CD4-positive, alpha-beta T cell treated with Interleukin-15 for 4 hours (primary cell): Measurements from ENCODE around the gene GRK5.

Source experiments
- DNase-seq: peaks from one replicate; pipeline ENCODE4 v3.0.0-alpha.2; 2020; ENCODE audit warnings: low spot score

Gene GRK5

DNA sequence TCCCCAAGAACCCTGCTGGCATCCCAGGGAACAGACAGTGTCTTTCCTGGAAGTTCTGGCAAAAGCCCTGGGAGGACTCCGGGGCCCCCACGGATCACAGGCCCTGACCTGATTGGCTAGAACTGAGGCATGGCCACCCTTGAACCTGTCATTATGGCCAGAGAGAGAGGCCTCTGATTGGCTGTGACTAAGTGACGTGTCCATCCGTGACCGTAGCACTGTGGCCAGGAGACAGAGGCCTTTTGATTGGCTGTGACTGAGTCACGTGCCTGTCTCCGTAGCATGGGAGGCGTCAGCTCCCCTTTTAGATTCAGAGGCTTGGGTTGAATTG, 171.3 kb downstream of the GRK5 start:
- DNase-seq: no peak

DNA sequence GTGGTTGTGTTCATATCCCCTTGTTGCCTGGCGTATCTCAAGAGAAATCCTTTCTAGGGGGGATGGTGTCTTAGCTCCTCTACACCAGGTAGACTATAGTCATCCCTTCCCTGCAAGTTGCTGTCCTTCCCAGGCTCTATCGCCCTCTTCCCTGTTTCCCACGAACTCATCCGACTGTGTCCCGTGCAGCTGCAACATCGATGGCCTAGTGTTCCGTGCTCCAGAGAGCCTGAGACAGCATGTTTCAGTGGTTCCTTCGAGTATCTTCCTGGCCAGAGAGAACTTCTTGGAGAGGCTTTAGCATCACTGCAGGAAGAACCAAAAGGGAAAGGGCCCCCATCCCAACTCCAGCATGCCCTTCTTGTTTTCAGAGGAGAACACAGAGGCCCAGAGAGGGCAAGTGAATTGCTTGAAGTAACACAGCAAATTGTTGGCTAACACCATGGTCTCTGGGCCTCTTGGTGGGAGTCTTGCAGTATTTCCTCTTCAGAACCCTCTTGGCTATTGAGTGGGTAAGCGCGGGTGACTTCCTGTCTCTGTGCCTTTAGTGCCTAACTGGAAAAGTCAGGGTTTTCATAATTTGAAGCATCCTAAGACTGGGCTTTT, 172.2 kb downstream of the GRK5 start:
- no peak for DNase-seq

- DNase-seq: no peak
Observed at GRCh38 chr10:119383174-119383856, 175.9 kb downstream of the GRK5 start.

GRCh38 chr10:119384127-119384526, 176.8 kb downstream of the GRK5 start:
- DNase-seq: no peak

- no peak for DNase-seq
Observed at GRCh38 chr10:119386666-119387065, 179.3 kb downstream of the GRK5 start.

GRCh38 chr10:119388849-119389345, 181.5 kb downstream of the GRK5 start:
- no peak for DNase-seq

- DNase-seq: no peak
Observed at GRCh38 chr10:119391440-119392251, 184.3 kb downstream of the GRK5 start.

DNA sequence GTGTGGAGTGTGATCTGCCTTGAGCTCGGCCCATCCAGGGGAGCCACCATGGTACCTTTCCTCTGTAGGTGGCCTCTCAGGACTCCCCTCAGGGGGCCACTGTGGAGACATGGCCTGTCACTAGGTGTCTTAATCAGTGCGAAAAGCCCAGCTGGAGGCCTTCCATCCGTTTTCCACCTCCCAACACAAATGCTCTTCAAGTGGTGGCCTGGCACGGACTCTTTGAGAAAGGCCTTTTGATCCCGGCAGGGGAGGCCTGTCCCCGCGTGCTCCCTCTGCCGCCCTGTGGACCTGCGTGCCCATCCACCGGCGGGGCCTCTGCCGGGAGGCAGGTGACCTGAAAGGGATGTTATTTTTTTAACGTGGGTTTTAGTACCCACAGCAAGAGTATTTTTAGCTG, 185.6 kb downstream of the GRK5 start:
- DNase-seq: no peak

- no peak for DNase-seq
Observed at GRCh38 chr10:119393421-119393820, 186.1 kb downstream of the GRK5 start.

- no peak for DNase-seq
Observed at GRCh38 chr10:119393845-119394244, 186.5 kb downstream of the GRK5 start.

- no peak for DNase-seq
Observed at GRCh38 chr10:119394657-119395279, 187.4 kb downstream of the GRK5 start.

GRCh38 chr10:119395280-119396007, 188.1 kb downstream of the GRK5 start:
- DNase-seq: peak; percentile 2

DNA sequence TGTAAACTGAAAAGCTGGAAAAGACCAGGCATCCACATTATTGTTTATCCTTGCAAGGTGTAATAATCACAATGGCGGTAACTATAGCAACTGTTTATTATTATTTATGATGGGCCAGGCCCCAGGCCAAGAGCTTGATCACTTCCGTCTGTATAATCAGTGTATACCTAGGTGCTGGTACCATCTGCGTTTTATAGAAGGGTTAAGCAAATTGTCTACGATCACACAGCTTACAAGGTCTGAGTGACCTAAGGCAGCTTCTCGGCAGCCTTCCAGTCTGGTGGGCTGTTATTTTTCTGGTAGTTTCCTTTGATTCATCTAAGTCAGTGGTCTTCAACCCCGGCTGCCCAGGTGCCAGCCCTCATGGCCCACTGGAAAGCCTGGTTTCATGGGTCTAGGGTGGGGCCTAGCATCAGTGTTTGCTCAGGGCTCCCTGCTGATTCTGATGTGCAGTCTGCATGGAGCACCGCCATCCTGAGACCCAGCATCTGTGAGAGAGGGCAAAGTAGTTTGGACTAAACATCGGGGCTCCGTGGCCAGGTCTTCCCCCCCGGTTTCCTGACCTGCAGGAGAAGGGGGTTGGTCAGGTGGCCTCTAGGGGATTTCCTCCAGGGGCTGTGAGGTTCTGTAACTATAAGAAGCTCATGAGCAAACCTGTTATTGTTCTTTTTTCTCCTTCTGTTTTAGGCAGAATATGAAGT, 188.8 kb downstream of the GRK5 start:
- DNase-seq: no peak

DNA sequence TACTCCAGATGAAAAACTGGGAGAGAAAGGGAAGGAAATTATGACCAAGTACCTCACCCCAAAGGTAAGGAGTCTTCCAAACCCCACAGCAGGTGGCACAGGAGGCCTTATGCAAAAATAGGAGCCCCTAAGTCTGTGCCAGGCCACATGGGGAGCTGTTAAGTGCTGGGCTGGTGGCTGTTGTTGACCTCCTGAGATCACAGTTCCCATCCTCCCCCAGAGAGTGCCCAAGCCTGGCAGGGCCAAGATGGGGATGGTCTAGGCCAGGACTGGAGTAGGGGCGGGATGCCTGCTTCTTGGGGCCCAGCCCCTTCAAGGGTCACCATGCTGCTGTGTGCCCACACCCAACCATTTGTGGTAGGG, 189.3 kb downstream of the GRK5 start:
- DNase-seq: no peak

- no peak for DNase-seq
Observed at GRCh38 chr10:119397416-119397815, 190.0 kb downstream of the GRK5 start.

DNA sequence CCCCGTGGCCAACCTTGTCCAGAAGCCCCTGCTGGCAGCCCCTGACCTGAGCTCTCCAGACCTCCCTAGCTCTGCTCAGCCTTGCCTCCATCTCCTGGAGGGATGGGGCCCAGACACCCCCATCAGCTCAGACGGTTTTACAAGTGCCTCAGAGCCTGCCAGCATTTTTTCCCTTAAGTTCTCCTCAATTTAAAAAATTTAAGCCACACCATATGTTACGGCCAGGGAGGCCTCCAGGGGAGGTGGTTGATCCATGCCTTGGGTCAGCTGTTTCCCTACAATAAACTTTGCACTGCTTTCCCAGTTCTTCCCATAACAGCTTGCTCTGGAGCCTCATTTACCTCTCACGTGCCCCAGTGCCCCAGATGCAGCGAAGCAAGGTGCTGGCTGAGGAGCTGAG, 191.6 kb downstream of the GRK5 start:
- DNase-seq: no peak

DNA sequence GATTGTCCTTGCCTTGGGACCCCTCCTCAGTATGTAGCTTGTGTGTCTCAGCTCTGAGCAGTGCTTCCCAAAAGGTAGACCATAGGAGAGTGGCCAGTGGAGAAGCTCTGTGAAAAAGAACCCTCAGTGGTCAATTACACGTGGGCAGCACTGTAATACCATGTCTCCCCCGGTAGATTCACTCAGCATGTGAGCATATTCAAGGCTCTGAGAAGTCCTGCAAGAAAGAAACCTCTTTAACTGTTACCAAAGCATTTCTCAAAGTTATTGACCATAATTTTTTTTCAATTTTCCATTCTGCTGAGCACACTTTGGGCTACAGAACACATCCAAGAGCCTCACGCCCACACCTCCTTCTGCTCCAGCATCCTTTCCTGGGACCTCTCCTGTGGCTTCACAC, 192.1 kb downstream of the GRK5 start:
- no peak for DNase-seq

DNA sequence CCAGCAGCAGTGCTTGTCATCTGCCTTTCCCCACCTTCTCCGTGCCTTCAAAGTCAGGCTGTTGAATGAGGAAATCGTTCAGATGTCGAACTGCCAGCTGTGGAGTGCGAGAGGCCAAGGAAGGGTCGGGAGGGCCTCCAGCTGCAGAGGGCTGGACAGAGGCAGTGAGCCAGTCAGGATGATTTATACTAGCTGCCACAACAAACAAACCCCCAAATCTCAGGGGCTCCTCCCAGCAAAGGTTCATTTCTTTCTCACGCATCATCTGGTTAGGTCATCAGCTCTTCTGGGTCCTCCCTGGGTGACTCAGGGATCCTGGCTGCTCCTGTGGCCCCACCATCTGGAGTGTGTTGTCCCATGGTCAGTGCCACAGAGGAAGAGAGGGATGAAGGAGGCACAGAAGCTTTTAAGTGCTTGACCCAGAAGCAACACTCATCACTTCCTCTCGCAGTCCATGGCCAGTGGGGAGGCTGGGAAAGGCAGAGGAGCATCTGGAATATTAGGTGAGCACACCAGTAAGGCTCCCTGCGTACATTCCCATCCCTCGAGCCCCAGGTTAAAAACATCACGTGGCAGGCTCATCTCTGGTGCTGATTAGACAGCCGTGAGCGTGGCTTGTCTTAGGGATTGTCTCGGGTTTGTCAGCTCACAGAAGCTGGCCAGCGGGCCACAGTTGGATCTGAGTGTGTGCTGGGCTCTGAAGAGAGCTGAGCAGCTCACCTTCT, 194.5 kb downstream of the GRK5 start:
- DNase-seq: no peak

DNA sequence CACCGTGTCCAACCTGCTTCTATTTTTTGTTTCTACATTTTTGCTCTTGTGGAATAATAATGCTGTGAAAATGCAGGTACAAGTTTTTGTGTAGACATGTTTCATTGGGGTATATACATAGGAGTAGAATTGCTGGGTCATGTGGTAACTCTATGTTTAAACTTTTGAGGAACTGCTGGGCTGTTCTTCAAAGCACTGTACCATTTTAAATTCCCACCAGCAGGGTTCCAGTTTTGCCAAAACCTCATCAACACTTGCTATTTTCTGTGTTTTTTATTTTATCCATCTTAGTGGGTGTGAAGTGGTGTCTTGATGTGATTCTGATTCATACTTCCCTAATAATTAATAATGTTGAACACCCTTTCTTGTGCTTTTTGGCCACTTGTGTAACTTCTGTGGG, 196.6 kb downstream of the GRK5 start:
- DNase-seq: no peak

DNA sequence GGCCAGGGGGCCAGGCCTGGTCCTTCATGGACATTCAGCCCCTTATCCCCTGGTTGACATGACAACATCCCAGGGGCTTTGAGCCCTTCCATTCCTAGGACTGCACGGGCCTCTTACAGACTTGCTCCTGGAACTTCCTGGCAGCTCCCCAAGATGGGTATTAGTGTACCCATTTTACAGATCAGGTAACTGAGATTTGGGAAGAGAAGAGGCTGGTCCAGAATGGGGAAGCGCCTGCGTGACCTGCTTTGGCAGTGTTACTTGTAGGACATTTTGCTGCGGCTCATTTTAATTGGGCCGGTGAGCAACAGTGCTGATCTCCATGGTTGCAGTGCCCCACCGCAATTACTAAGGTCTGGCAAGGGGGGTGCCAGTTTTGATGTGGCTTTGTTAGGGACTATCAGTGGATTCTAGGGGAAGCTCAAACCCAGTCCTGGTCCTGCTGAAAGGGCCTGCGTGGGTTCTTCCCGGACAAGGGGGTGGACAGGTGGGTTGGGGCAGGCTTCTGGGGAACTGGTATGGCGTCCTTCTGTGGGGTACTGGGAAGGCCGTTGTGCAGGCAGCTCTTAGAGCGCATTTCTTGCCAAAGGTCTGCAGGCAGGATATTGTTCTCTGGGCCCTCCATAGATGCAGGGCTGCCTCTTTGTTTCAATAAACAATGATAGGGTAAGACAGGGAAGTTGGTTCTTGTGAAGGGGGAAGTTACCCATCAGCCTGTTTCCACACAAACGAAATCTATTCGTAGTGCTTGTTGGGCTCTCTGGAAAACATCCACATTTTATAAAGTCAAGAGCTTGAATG, 197.5 kb downstream of the GRK5 start:
- DNase-seq: no peak
